Gastroesophageal sphincter (tissue), 4 donors: ENCODE measurements around the gene TMEM19. TPM values are rescaled to one million over a fixed set of nuclear protein-coding genes. Genes with fewer than 3 reads are reported as not detected.

ENCODE experiments used
- ATAC-seq: fragments of 150-250 bp; one replicate; pipeline ENCODE4 v1.9.1; 2016; ENCODE audit warnings: mild to moderate bottlenecking, moderate library complexity
- H3K27ac ChIP-seq, 4 donors: fragments of 200-600 bp; sonication (generic) in 3 of 4; 1 replicate in 3 of 4; 2 replicates in 1 of 4; pipeline ENCODE4 v1.5.1; 2016 to 2019
- H3K27me3 ChIP-seq: fragments of 200-600 bp; sonication (generic); one replicate; pipeline ENCODE4 v1.5.1; 2019
- H3K36me3 ChIP-seq, 2 donors: fragments of 200-600 bp; sonication (generic); one replicate each; pipeline ENCODE4 v1.5.1; 2019; ENCODE audit warnings: control low read depth in 1 of 2
- H3K4me1 ChIP-seq, 3 donors: fragments of 200-600 bp; sonication (generic); 1 replicate in 2 of 3; 2 replicates in 1 of 3; pipeline ENCODE4 v1.5.1; 2016 to 2019; ENCODE audit warnings: control low read depth in 2 of 3
- H3K4me3 ChIP-seq, 2 donors: fragments of 200-600 bp; sonication (generic); one replicate each; pipeline ENCODE4 v1.5.1; 2019; ENCODE audit warnings: mild to moderate bottlenecking in 1 of 2, moderate library complexity in 1 of 2
- H3K9me3 ChIP-seq, 3 donors: fragments of 200-600 bp; sonication (generic); one replicate each; pipeline ENCODE4 v1.5.1; 2017 to 2019; ENCODE audit warnings: control low read depth in 2 of 3
- CTCF ChIP-seq, 4 experiments: fragments of 200-600 bp in 2 of 4; fragments of 450-650 bp in 2 of 4; sonication (generic) in 1 of 4; IDR thresholded peaks; one replicate each; pipeline ENCODE4 v1.5.1; 2017 to 2019; ENCODE audit warnings: antibody characterized with exemption in 4 of 4, mild to moderate bottlenecking in 2 of 4, moderate library complexity in 2 of 4
- EP300 ChIP-seq: sonication (generic); formaldehyde crosslinking; IDR thresholded peaks from one replicate; pipeline ENCODE4 v1.6.1; 2017; ENCODE audit warnings: antibody characterized with exemption, mild to moderate bottlenecking
- POLR2A ChIP-seq, 2 donors: fragments of 450-650 bp; IDR thresholded peaks; one replicate each; pipeline ENCODE4 v1.6.1; 2017; ENCODE audit warnings: antibody characterized with exemption in 2 of 2, mild to moderate bottlenecking in 2 of 2, moderate library complexity in 1 of 2
- POLR2AphosphoS5 ChIP-seq: sonication (generic); formaldehyde crosslinking; IDR thresholded peaks from one replicate; pipeline ENCODE4 v1.6.1; 2017; ENCODE audit warnings: antibody characterized with exemption
- WGBS, 2 donors: methylation state at CpG; one replicate each; pipeline ENCODE4 v1.1.5; 2018; ENCODE audit warnings: low coverage in 1 of 2; 5-methylcytosine and 5-hydroxymethylcytosine counted together
- small RNA-seq, 4 donors: library from RNA; depleted of rRNA; stranded (forward); fragments of <200 nt; gene quantifications; one replicate each; pipeline ENCODE3, GENCODE V24; 2016
- total RNA-seq, 4 donors: library from RNA; depleted of rRNA; stranded (reverse); fragments of >200 nt; gene quantifications; one replicate each; pipeline ENCODE4 v1.1.0, GENCODE V29; 2016

Gene TMEM19
- total RNA-seq, 4 donors from 2014 or later: 15.5 to 28.9 (median 19.9) TPM

- H3K9me3 ChIP-seq: no peaks in the 10 kb centered on the region
- H3K36me3 ChIP-seq: peaks cover 0 to 9% of the 10 kb centered on the region in 2 donors
- H3K4me1 ChIP-seq: peaks cover 0 to 31% (median 6%) of the 10 kb centered on the region in 3 donors
- H3K4me3 ChIP-seq: no peak overlapping the region
- TF ChIP-seq CTCF (IDR thresholded peaks at IDR 0.05): no peak
- no peak for TF ChIP-seq POLR2A (IDR thresholded peaks at IDR 0.05)
- TF ChIP-seq POLR2AphosphoS5: no peak
- TF ChIP-seq EP300: no peak
- no peak overlapping the region for H3K27ac ChIP-seq
- peaks cover 18% of the 10 kb centered on the region for H3K27me3 ChIP-seq
- ATAC-seq: no peak
- 83 to 94% methylated on average over 1 of the region's 1 CpG for WGBS, 2 donors
Measured at GRCh38 chr12:71752891-71753290, 67.0 kb downstream of the TMEM19 start.

Small RNAs within 50 kb of the gene (small RNA-seq; reads per million reads assigned to genes)
- gene RF00560: 0 reads per million in 4 donors

Other genes starting within 250 kb of the TMEM19 start
- gene LGR5, start 246.3 kb upstream of the TMEM19 start, total RNA-seq: under 1 TPM in 3 of 4 donors, not detected in 1; 0.12 to 0.47 (median 0.40) TPM
- gene ZFC3H1, start 22.2 kb upstream of the TMEM19 start, total RNA-seq: 10 to 100 TPM; 17.1 to 65.2 (median 30.3) TPM
- 10 to 100 TPM in 1 of 4 donors, 1 to 10 TPM in 3; 2.3 to 19.5 (median 6.1) TPM for gene THAP2, start 21.8 kb upstream of the TMEM19 start, total RNA-seq
- 10 to 100 TPM; 31.9 to 85.1 (median 45.8) TPM for gene RAB21, start 68.8 kb downstream of the TMEM19 start, total RNA-seq
- gene TBC1D15, start 153.7 kb downstream of the TMEM19 start, total RNA-seq: 10 to 100 TPM; 20.0 to 45.8 (median 34.1) TPM